Heart right ventricle (tissue), 16 donors: ENCODE data around the gene TOX2. TPM values are rescaled to one million over a fixed set of nuclear protein-coding genes. Genes with fewer than 3 reads are reported as not detected.
A peak's percentile ranks its signal among the peaks of the same experiment; 100 is the strongest.

Experiments
- ATAC-seq, 8 donors: fragments of 200-7000 bp; cut with Tn5 transposase; one replicate each; pipeline ENCODE4 v1.9.1; 2020; ENCODE audit warnings: mild to moderate bottlenecking in 8 of 8, moderate library complexity in 8 of 8, moderate number of reproducible peaks in 1 of 8
- DNase-seq, 2 donors: peaks; one replicate each; pipeline ENCODE4 v3.0.0-alpha.2; 2020
- H3K27ac ChIP-seq, 10 donors: fragments of 200-600 bp; sonication (generic) in 2 of 10; one replicate each; pipeline versions ENCODE4 v1.5.0 to v1.8.0; 2020 to 2022; ENCODE audit warnings: mild to moderate bottlenecking in 3 of 10
- H3K27me3 ChIP-seq, 7 donors: fragments of 200-600 bp; one replicate each; pipeline ENCODE4 v1.8.0; 2021 to 2022; ENCODE audit warnings: mild to moderate bottlenecking in 2 of 7
- H3K36me3 ChIP-seq, 9 donors: fragments of 200-600 bp; sonication (generic) in 1 of 9; one replicate each; pipeline versions ENCODE4 v1.5.0 to v1.8.0; 2020 to 2022; ENCODE audit warnings: mild to moderate bottlenecking in 2 of 9
- H3K4me1 ChIP-seq, 9 donors: fragments of 200-600 bp; sonication (generic) in 1 of 9; one replicate each; pipeline versions ENCODE4 v1.5.0 to v1.8.0; 2020 to 2022; ENCODE audit warnings: mild to moderate bottlenecking in 4 of 9
- H3K4me3 ChIP-seq, 10 donors: fragments of 200-600 bp; sonication (generic) in 2 of 10; one replicate each; pipeline versions ENCODE4 v1.5.0 to v1.8.0; 2020 to 2022; ENCODE audit warnings: mild to moderate bottlenecking in 7 of 10, moderate library complexity in 2 of 10
- H3K9me3 ChIP-seq, 11 donors: fragments of 200-600 bp in 10 of 11; sonication (generic) in 2 of 11; one replicate each; pipeline versions ENCODE4 v1.5.0 to v1.8.0; 2013 to 2022; ENCODE audit warnings: mild to moderate bottlenecking in 2 of 11, control low read depth in 1 of 11, moderate library complexity in 1 of 11
- WGBS, 2 donors: extraction: QIAGEN DNeasy Blood & Tissue Kit; methylation state at CpG; one replicate each; pipeline ENCODE4 v1.1.7; 2013; ENCODE audit warnings: inconsistent platforms in 1 of 2; 5-methylcytosine and 5-hydroxymethylcytosine counted together
- intact Hi-C, 10 donors: fragments of 100-400 bp; cut with DNase I; formaldehyde crosslinking; loops; one replicate each; pipeline versions ENCODE4 v1.11.1 to v1.14.2; 2022
- polyA plus RNA-seq, 2 donors: library from polyadenylated mRNA; stranded (reverse); fragments of 200-250 nt; gene quantifications; one replicate each; pipeline ENCODE4 v1.2.3, GENCODE V29; 2013
- total RNA-seq, 10 donors: library from RNA; stranded (reverse); fragmentation: NEBNext Ultra II Directional in 3 of 10; extraction: Animal tissue kit (Norgen Biotek cat#: 25700) in 3 of 10; gene quantifications; one replicate each; pipeline versions ENCODE4 v1.2.1 to v1.2.4, GENCODE V29; 2021 to 2023
- TF ChIP-seq, protein P1 (sequence below), 9 donors: fragments of 200-600 bp; sonication (generic) in 2 of 9; IDR thresholded peaks; one replicate each; pipeline versions ENCODE4 v1.5.0 to v1.8.0; 2021 to 2022; ENCODE audit warnings: antibody characterized with exemption in 9 of 9, mild to moderate bottlenecking in 5 of 9, moderate library complexity in 1 of 9
- donor health status: Arrhythmogenic right ventricular cardiomyopathy.
- donor health status: ischemic (EF 13 %, LVEDD 7.1; RV severe dilation, severe dysfunction).
- donor health status: healthy with polysubstance abuse.
- donor health status: DM: no; HTN: yes; CAD: no.
- donor health status: DM: no; HTN: no; CAD: no.
- donor health status: ischemic (EF 25% LVEDD 6.9; RV normal size, moderate dysfunction).
- donor health status: ischemic (EF 25% LVEDD 5.7; RV mildly dilated, moderate dysfunction).
- donor health status: healthy.
- donor health status: DM: yes; HTN: yes; CAD: no.
- donor health status: Ischemic cardiomyopathy.
- donor health status: ischemic (EF 35%, LVEDD 5.7; RV mildly dilated, moderate dysfunction).
- donor health status: nonischemic (EF 11% LVEDD 7.7; RV severe dilation, severe dysfunction).
- donor health status: DM: yes; HTN: yes; CAD: no.
- donor health status: PGD.
- donor health status: ischemic (EF 29% LVEDD 5.4; RV normal size, mild dysfunction).
- donor health status: nonischemic (EF 23%, LVEDD 6.1; RV moderate dilation, normal function).

TOX2 gene
- total and polyA plus RNA-seq, 12 donors = 0.25 to 2.0 (median 1.1) TPM

DNA sequence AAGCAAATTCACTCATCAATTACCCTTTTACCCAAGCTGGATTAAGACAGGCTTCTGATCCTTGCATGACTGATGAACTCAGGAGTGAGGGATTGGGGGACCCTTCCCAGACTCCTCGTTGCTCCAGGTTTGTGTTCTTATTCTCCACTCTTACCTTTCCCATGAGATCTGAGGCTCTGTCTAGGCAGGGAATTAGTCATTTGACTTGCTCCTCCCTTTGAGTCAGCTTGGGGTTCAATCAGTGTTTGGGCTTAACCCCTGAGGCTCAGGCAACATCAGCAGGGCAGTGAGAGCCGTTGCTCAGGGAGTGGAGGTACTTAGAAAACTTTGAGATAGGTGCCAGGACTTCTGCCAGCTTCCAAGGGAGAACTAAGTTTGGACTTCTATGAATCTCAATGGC lies 20.7 kb upstream of the TOX2 start:
- no peak for ATAC-seq
- H3K27me3 ChIP-seq = peaks cover 0 to 41% (median 11%) of the 10 kb centered on the region in 7 donors
- WGBS, 2 donors = 21 to 31% methylated on average over 2 of the region's 2 CpGs
- H3K36me3 ChIP-seq = no peaks in the 10 kb centered on the region
- no peak for DNase-seq
- H3K9me3 ChIP-seq = peaks cover 0 to 37% (median 9%) of the 10 kb centered on the region in 11 donors
- TF ChIP-seq, protein P1, sequence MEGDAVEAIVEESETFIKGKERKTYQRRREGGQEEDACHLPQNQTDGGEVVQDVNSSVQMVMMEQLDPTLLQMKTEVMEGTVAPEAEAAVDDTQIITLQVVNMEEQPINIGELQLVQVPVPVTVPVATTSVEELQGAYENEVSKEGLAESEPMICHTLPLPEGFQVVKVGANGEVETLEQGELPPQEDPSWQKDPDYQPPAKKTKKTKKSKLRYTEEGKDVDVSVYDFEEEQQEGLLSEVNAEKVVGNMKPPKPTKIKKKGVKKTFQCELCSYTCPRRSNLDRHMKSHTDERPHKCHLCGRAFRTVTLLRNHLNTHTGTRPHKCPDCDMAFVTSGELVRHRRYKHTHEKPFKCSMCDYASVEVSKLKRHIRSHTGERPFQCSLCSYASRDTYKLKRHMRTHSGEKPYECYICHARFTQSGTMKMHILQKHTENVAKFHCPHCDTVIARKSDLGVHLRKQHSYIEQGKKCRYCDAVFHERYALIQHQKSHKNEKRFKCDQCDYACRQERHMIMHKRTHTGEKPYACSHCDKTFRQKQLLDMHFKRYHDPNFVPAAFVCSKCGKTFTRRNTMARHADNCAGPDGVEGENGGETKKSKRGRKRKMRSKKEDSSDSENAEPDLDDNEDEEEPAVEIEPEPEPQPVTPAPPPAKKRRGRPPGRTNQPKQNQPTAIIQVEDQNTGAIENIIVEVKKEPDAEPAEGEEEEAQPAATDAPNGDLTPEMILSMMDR (IDR thresholded peaks at IDR 0.05) = no peak
- intact Hi-C loops = no loop called here
- H3K4me3 ChIP-seq = no peak overlapping the region
- no peak overlapping the region for H3K27ac ChIP-seq
- no peaks in the 10 kb centered on the region for H3K4me1 ChIP-seq

GRCh38 chr20:43894491-43894890 lies 20.2 kb upstream of the TOX2 start:
- TF ChIP-seq, protein P1 (IDR thresholded peaks at IDR 0.05) = no peak

GRCh38 chr20:43895235-43895634 lies 19.4 kb upstream of the TOX2 start:
- Histone ChIP-seq H3K4me1 (peaks cover 0 to 11% (median 2%) of the 10 kb centered on the region in 9 donors), H3K4me3 (no peak overlapping the region), H3K27ac (no peak overlapping the region), H3K27me3 (peaks cover 0 to 50% (median 11%) of the 10 kb centered on the region in 7 donors), H3K36me3 (no peaks in the 10 kb centered on the region), H3K9me3 (peaks cover 0 to 29% (median 5%) of the 10 kb centered on the region in 11 donors)
- intact Hi-C loops = no loop called here
- DNase-seq (no peak), ATAC-seq (no peak)
- TF ChIP-seq, protein P1 (IDR thresholded peaks at IDR 0.05) = no peak
- WGBS, 2 donors = 75 to 76% methylated on average over 4 of the region's 4 CpGs

More at GRCh38 chr20:43894491-43894890, 20.2 kb upstream of the TOX2 start:
- ATAC-seq = no peak
- Histone ChIP-seq H3K27ac (no peak overlapping the region), H3K4me1 (peaks cover 0 to 4% (median 0%) of the 10 kb centered on the region in 9 donors), H3K27me3 (peaks cover 0 to 44% (median 11%) of the 10 kb centered on the region in 7 donors), H3K4me3 (no peak overlapping the region), H3K36me3 (no peaks in the 10 kb centered on the region), H3K9me3 (peaks cover 0 to 37% (median 9%) of the 10 kb centered on the region in 11 donors)
- 26 to 36% methylated on average over 4 of the region's 4 CpGs for WGBS, 2 donors
- no peak for DNase-seq
- intact Hi-C loops = no loop called here

DNA sequence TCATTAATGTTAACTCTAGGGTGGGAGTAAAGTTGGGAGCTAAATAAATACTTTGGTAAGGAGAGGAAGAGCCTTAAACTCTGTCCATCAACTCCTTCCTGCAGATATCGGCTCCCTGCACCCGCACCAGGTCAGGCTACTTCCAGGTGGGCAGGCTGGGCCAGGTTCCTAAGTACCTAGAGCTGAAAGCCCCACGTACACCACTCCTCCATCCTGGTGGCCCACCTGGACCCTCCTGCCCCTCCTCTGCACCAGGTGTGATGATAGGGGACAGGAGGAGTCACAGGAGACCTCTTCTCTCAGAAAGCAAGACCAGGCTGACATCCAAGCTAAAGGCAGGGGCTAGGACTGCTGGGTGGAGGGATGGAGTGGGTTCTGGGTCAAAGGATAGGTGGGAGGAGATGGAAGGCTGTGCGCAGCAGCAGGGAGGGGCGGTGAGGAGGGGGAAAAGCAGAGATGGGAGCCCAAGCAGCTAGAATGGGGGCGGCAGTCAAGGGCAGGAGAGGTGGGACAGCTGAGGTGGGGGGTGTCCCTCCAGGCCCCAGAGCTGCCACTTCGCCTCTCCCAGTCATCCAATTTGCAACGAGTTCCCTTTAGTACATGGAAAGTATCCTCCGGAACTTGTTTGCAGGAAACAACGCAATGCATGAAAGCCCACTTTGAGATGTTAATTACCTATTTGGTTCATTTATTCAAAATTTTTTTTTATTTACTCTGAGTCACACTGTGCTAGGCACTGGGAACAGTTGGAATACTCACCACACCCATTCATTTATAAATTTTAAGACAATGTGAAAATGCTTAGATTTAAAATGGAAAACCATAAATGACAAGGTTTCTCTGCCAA lies 15.2 kb upstream of the TOX2 start:
- 48 to 55% methylated on average over 10 of the region's 10 CpGs for WGBS, 2 donors
- peaks cover 0 to 44% (median 7%) of the 10 kb centered on the region in 7 donors for H3K27me3 ChIP-seq
- H3K4me3 ChIP-seq = no peak overlapping the region
- ATAC-seq (peak in 2 of 8 donors; percentile 21 to 25), DNase-seq (no peak)
- H3K27ac ChIP-seq = peak overlapping the region in 2 of 10 donors; percentile 1 to 6
- intact Hi-C loops = no loop called here
- H3K4me1 ChIP-seq = peaks cover 0 to 17% (median 4%) of the 10 kb centered on the region in 9 donors
- peaks cover 0 to 11% (median 0%) of the 10 kb centered on the region in 11 donors for H3K9me3 ChIP-seq
- no peaks in the 10 kb centered on the region for H3K36me3 ChIP-seq
- TF ChIP-seq, protein P1 (IDR thresholded peaks at IDR 0.05) = no peak
